GM12801 (cell line): Measurements from ENCODE around the gene LMBR1.

Source experiments
- CTCF ChIP-seq: IDR thresholded peaks from one replicate; pipeline ENCODE4 v1.5.1; 2011; ENCODE audit warnings: control low read depth; ENCODE audit not compliant: insufficient read length; ENCODE audit errors: extremely low read depth

The LMBR1 gene

GRCh38 chr7:156906200-156906649, 13.2 kb upstream of the LMBR1 start:
- TF ChIP-seq CTCF: no peak

GRCh38 chr7:156903232-156903909, 10.4 kb upstream of the LMBR1 start:
- no peak for TF ChIP-seq CTCF

- TF ChIP-seq CTCF: no peak
Measured at GRCh38 chr7:156898938-156899337, 6.0 kb upstream of the LMBR1 start.

- TF ChIP-seq CTCF: no peak
Measured at GRCh38 chr7:156897673-156898072, 4.7 kb upstream of the LMBR1 start.

GRCh38 chr7:156896388-156897022, 3.5 kb upstream of the LMBR1 start:
- no peak for TF ChIP-seq CTCF

GRCh38 chr7:156895024-156895780, 2.2 kb upstream of the LMBR1 start:
- no peak for TF ChIP-seq CTCF

- TF ChIP-seq CTCF: no peak
Measured at GRCh38 chr7:156892081-156892800, 742 bp downstream of the LMBR1 start.
